Femur (tissue), 1 donor: ENCODE data around the gene CEP192.
"Not testable (repeated sequence)": the region's sequence is repeated elsewhere in the genome, so short reads cannot be mapped to it uniquely, and the experiment has no call there.

Source experiments
- DNase-seq: peaks from one replicate; pipeline ENCODE4 v3.0.0-alpha.2; 2017

Gene CEP192

GRCh38 chr18:13032173-13032572 is 41.0 kb downstream of the CEP192 start:
- no peak for DNase-seq

DNA sequence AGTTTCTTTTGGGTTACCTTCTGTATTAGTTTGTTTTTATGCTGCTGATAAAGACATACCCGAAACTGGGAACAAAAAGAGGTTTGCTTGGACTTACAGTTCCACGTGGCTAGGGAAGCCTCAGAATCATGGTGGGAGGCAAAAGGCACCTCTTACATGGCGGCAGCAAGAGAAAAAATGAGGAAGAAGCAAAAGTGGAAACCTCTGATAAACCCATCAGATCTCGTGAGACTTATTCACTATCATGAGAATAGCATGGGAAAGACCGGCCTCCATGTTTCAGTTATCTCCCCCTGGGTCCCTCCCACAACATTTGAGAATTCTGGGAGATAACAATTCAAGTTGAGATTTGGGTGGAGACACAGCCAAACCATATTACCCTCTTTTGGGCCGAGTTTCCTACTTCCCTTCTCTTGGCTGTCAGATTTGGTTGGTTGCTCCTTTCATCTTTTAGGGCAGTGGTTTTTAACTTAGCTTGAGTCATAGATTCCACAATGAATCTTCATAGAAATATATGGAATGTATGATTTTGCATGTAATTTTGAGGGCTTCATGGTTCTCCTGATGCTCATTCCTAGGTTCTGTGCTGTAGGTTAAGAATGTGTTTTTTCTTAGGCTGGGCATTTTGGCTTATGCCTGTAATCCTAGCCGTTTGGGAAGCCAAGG is 44.2 kb downstream of the CEP192 start:
- no peak for DNase-seq

DNA sequence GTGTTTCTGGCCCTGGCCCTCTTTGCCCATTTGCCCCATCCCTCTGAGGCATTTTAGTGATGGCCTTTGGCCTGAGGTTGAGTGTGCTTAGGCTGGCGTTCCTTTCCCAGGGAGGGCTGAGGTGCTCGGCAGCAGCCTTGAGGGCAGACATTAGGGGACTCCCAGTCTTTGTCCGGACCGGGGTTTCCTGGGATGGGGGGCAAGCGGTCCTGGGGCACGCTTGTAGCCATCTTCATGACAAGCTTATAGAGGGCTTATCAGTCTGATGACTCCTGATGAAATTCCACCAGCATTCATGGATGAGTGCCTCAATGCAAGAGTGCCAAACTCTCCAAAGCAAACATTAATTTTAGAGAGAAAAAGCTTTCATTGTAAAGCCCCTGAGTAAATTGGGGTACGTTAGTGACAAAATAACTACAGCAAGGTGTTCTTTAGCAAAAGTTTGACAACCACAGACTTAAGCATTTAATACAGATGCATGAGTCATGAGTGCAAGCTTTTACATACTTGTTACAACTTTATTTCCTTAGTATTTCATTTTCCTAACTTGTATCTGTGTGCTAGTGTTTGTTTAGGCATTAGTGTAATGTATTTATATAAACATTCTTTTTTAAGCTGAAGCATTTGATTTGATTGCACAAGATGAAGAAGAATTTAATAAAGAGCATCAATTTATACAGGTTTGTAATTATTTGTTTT is 45.6 kb downstream of the CEP192 start:
- no peak for DNase-seq

DNA sequence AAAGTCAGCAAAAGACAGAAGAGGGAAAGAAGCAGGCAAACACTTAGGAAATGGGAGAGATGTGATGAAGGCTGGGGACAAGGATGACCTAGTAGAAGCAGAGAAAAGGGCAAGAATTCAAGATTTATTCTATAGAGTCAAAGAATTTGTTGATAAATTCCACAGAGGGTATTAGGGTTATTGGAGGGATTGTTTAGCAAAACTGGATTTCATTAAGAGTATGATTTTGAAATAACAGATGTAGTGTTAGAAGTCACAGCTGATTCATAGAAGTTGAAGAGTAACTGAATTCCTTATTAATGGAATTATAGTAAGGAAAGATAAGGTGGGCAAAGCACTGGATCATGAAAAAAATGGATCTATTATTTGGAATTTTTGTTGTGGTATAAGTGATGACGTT is 48.6 kb downstream of the CEP192 start:
- DNase-seq: no peak

GRCh38 chr18:13043066-13043465 is 51.9 kb downstream of the CEP192 start:
- no peak for DNase-seq

DNA sequence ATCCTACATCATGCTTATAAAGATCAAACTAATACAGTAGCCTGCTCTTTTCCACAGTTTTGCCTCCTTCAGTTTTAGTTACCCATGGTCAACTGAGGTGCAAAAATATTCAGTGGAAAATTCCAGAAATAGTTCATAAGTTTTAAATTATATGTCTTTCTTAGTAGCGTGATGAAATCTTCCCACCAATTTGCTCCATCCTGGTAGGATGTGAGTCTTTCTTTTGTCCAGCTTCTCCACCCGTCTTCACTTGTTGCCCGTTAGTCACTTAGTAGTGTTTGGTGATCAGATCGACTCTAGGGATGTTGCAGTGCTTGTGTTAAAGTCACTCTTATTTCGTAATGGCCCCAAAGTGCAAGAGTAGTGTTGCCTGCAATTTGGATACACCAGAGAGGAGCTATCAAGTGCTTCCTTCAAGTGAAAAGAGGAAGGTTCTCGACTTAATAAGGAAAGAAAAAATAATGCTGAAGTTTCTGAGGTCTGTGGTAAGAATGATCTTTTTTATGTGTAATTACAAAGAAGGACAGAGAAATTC is 57.0 kb downstream of the CEP192 start:
- DNase-seq: no peak

GRCh38 chr18:13051159-13051558 is 60.0 kb downstream of the CEP192 start:
- no peak for DNase-seq

- DNase-seq: no peak
Measured at GRCh38 chr18:13051950-13052349, 60.8 kb downstream of the CEP192 start.

DNA sequence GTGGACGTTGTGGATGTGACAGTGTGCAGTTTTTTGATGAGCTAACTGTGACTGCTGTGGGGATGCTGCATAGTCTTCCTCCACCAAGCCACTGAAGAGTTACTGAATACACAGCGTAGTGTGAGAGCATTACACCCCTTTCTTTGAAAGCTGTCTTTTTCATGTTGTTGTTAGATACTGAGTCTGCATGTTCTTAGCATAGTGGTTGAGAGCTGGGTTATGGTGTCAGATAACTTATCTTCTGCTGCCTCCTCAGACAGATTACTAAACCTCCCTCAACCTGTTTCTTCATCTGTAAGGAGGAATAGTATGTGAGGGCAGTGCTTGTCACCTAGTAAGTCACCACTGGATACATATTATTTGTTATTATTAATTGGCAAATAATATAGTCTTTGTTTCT is 63.2 kb downstream of the CEP192 start:
- no peak for DNase-seq

- no peak for DNase-seq
Measured at GRCh38 chr18:13061630-13062189, 70.5 kb downstream of the CEP192 start.

GRCh38 chr18:13067124-13067523 is 76.0 kb downstream of the CEP192 start:
- DNase-seq: no peak

GRCh38 chr18:13067966-13068365 is 76.8 kb downstream of the CEP192 start:
- DNase-seq: no peak

GRCh38 chr18:13070460-13070859 is 79.3 kb downstream of the CEP192 start:
- DNase-seq: no peak

GRCh38 chr18:13076886-13077285 is 85.7 kb downstream of the CEP192 start:
- DNase-seq: no peak

GRCh38 chr18:13077473-13077872 is 86.3 kb downstream of the CEP192 start:
- DNase-seq: no peak

GRCh38 chr18:13078065-13078464 is 86.9 kb downstream of the CEP192 start:
- not testable (repeated sequence) for DNase-seq

GRCh38 chr18:13086906-13087305 is 95.7 kb downstream of the CEP192 start:
- no peak for DNase-seq

DNA sequence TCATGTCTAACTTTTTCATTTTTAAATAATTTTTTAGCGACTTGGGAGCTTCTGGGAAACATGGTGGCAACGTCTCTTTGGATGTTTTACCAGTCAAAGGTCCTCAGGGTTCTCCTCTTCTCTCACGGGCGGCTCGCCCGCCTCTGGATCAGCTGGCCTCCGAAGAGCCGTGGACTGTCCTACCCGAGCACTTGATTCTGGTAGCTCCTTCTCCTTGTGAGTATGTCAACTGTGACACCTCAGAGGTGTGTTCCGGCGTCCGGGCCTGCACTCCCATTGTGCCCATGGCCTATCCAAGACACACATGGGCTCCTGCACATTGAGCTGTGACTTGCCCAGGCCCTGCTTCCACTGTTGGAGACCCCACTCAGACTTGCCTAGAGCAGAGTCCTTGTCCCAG is 104.3 kb downstream of the CEP192 start:
- DNase-seq: no peak

- no peak for DNase-seq
Measured at GRCh38 chr18:13096232-13096631, 105.1 kb downstream of the CEP192 start.

- DNase-seq: no peak
Measured at GRCh38 chr18:13096719-13097118, 105.6 kb downstream of the CEP192 start.

DNA sequence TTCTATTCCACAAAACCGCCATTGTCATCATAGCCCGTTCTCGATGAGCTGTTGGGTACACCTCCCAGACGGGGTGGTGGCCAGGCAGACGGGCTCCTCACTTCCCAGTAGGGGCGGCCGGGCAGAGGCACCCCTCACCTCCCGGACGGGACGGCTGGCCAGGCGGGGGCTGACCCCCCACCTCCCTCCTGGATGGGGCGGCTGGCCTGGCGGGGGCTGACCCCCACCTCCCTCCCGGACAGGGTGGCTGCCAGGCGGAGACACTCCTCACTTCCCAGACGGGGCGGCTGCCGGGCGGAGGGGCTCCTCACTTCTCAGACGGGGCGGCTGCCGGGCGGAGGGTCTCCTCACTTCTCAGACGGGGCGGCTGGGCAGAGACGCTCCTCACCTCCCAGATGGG is 106.9 kb downstream of the CEP192 start:
- DNase-seq: not testable (repeated sequence)

GRCh38 chr18:13099113-13099512 is 108.0 kb downstream of the CEP192 start:
- no peak for DNase-seq

DNA sequence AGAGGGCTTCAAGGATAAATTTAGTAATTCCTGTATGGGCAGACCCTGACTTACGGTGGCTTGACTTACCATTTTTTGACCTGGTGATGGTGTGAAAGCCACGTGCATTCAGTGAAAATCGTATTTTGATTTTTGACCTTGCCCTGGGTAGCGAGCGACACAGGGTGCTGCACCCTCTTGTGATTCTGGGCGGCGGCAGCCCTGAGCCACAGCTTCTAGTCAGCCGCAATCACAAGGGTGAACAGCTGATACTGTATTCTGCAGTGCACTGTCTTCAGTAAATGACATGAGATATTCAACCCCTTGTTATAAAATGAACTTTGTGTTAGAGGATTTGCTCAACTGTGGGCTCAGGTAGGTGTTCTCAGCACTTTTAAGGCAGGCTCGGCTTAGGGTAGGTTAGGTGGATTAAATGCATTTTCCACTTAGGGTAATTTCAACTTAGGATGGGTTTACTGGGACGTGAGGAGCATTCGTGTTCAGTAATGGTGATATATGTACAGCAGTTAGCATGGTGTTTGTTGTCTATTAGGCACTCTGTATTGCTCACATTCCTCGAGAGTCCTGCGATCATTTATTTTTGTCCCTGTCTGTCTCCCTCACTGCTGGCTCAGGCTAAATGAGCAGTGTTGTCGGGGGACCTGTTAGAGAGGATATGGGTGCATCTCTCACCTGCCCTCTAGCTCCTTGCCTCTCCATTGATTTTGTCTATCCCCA is 109.9 kb downstream of the CEP192 start:
- DNase-seq: no peak
